ENCODE data around the gene NOMO2. TPM values are rescaled to one million over a fixed set of nuclear protein-coding genes. Genes with fewer than 3 reads are reported as not detected.
"Not testable (repeated sequence)": the region's sequence is repeated elsewhere in the genome, so short reads cannot be mapped to it uniquely, and the experiment has no call there.

NOMO2 gene
- total RNA-seq, 4 donors from 2014 or later: 39.1 to 73.3 (median 58.5) TPM

GRCh38 chr16:18497032-18497431 lies 64.9 kb downstream of the NOMO2 start:
- H3K36me3 ChIP-seq; H3K27ac ChIP-seq; H3K4me3 ChIP-seq; H3K9me3 ChIP-seq; H3K4me1 ChIP-seq; H3K27me3 ChIP-seq; intact Hi-C loops (cut with DNase I); DNase-seq: not testable (repeated sequence)
- WGBS, 2 donors: no CpG with 5 or more reads among the region's 5 CpGs

GRCh38 chr16:18492118-18492897 lies 69.6 kb downstream of the NOMO2 start:
- H3K9me3 ChIP-seq; H3K27ac ChIP-seq; H3K36me3 ChIP-seq; H3K4me1 ChIP-seq; intact Hi-C loops (cut with DNase I); DNase-seq; H3K4me3 ChIP-seq; H3K27me3 ChIP-seq: not testable (repeated sequence)
- WGBS, 2 donors: no CpG with 5 or more reads among the region's 11 CpGs

GRCh38 chr16:18436025-18436424 lies 125.9 kb downstream of the NOMO2 start:
- no CpG with 5 or more reads among the region's 8 CpGs for WGBS, 2 donors
- H3K4me3 ChIP-seq; H3K9me3 ChIP-seq; intact Hi-C loops (cut with DNase I); H3K27me3 ChIP-seq; H3K4me1 ChIP-seq; DNase-seq; H3K27ac ChIP-seq; H3K36me3 ChIP-seq: not testable (repeated sequence)

- H3K4me1 ChIP-seq; intact Hi-C loops (cut with DNase I); H3K9me3 ChIP-seq; H3K27me3 ChIP-seq; H3K4me3 ChIP-seq; H3K27ac ChIP-seq; H3K36me3 ChIP-seq; DNase-seq: not testable (repeated sequence)
- WGBS, 2 donors: no CpG with 5 or more reads among the region's 7 CpGs
Measured at GRCh38 chr16:18415827-18416226, 146.1 kb downstream of the NOMO2 start.

GRCh38 chr16:18409532-18410293 lies 152.2 kb downstream of the NOMO2 start:
- intact Hi-C loops (cut with DNase I); H3K27ac ChIP-seq; H3K9me3 ChIP-seq; H3K27me3 ChIP-seq; DNase-seq; H3K4me1 ChIP-seq; H3K36me3 ChIP-seq; H3K4me3 ChIP-seq: not testable (repeated sequence)
- WGBS, 2 donors: no CpG with 5 or more reads among the region's 11 CpGs

- H3K9me3 ChIP-seq; H3K4me3 ChIP-seq; intact Hi-C loops (cut with DNase I); DNase-seq; H3K36me3 ChIP-seq; H3K27me3 ChIP-seq; H3K4me1 ChIP-seq; H3K27ac ChIP-seq: not testable (repeated sequence)
- WGBS, 2 donors: no CpG with 5 or more reads among the region's 88 CpGs
Measured at GRCh38 chr16:18401851-18402657, 159.8 kb downstream of the NOMO2 start.

GRCh38 chr16:18401159-18401558 lies 160.7 kb downstream of the NOMO2 start:
- Histone ChIP-seq H3K4me3 (peak overlapping the region; percentile 25 to 68 (median 44)), H3K27ac (peak overlapping the region; percentile 74 to 82 (median 78))
- H3K36me3 ChIP-seq; H3K4me1 ChIP-seq; H3K27me3 ChIP-seq; intact Hi-C loops (cut with DNase I); H3K9me3 ChIP-seq; DNase-seq: not testable (repeated sequence)
- no CpG with 5 or more reads among the region's 38 CpGs for WGBS, 2 donors

- DNase-seq; H3K36me3 ChIP-seq; H3K27ac ChIP-seq; H3K27me3 ChIP-seq; H3K4me3 ChIP-seq; H3K4me1 ChIP-seq; intact Hi-C loops (cut with DNase I); H3K9me3 ChIP-seq: not testable (repeated sequence)
- no CpG with 5 or more reads among the region's 31 CpGs for WGBS, 2 donors
Measured at GRCh38 chr16:18394363-18394762, 167.5 kb downstream of the NOMO2 start.

- intact Hi-C loops (cut with DNase I); H3K9me3 ChIP-seq; H3K27me3 ChIP-seq; H3K4me3 ChIP-seq; DNase-seq; H3K4me1 ChIP-seq; H3K36me3 ChIP-seq; H3K27ac ChIP-seq: not testable (repeated sequence)
- no CpG with 5 or more reads among the region's 43 CpGs for WGBS, 2 donors
Measured at GRCh38 chr16:18387767-18388166, 174.1 kb downstream of the NOMO2 start.

GRCh38 chr16:18386517-18386916 lies 175.4 kb downstream of the NOMO2 start:
- H3K4me3 ChIP-seq; H3K27ac ChIP-seq; H3K4me1 ChIP-seq; H3K9me3 ChIP-seq; DNase-seq; H3K27me3 ChIP-seq; intact Hi-C loops (cut with DNase I): not testable (repeated sequence)
- H3K36me3 ChIP-seq: peaks cover 0 to 17% (median 0%) of the 10 kb centered on the region in 3 donors
- no CpG with 5 or more reads among the region's 25 CpGs for WGBS, 2 donors

GRCh38 chr16:18385285-18385684 lies 176.6 kb downstream of the NOMO2 start:
- intact Hi-C loops (cut with DNase I): not testable (repeated sequence)
- H3K36me3 ChIP-seq: peaks cover 0 to 17% (median 0%) of the 10 kb centered on the region in 3 donors
- WGBS, 2 donors: no CpG with 5 or more reads among the region's 33 CpGs

GRCh38 chr16:18384869-18385268 lies 177.0 kb downstream of the NOMO2 start:
- H3K36me3 ChIP-seq: peaks cover 0 to 17% (median 0%) of the 10 kb centered on the region in 3 donors
- DNase-seq; H3K27ac ChIP-seq; H3K4me3 ChIP-seq; H3K4me1 ChIP-seq; H3K27me3 ChIP-seq; H3K9me3 ChIP-seq; intact Hi-C loops (cut with DNase I): not testable (repeated sequence)
- WGBS, 2 donors: no CpG with 5 or more reads among the region's 31 CpGs

More at GRCh38 chr16:18385285-18385684, 176.6 kb downstream of the NOMO2 start:
- DNase-seq, H3K4me3 ChIP-seq, H3K4me1 ChIP-seq, H3K27ac ChIP-seq, H3K9me3 ChIP-seq, H3K27me3 ChIP-seq: not testable (repeated sequence)

Data from esophagus squamous epithelium (tissue), 5 donors.